HG02642 (cell line): ENCODE measurements around the gene VWA5B1.
"Not testable (repeated sequence)": the region's sequence is repeated elsewhere in the genome, so short reads cannot be mapped to it uniquely, and the experiment has no call there.

Experiments used
- ATAC-seq: cut with Tn5 transposase; IDR thresholded peaks from one replicate; pipeline ENCODE4 v1.9.1; 2021; ENCODE audit warnings: mild to moderate bottlenecking; ENCODE audit not compliant: unreplicated experiment, poor library complexity

VWA5B1 gene

GRCh38 chr1:20290624-20291597 is at the start of gene VWA5B1:
VWA5B1 (plus strand) TSS chr1:20290875; CDS start chr1:20310602, 19,727 bp downstream.
- no peak for ATAC-seq

- no peak for ATAC-seq
Observed at GRCh38 chr1:20242890-20243479, 47.7 kb upstream of the VWA5B1 start.

- ATAC-seq: no peak
Observed at GRCh38 chr1:20248971-20249612, 41.6 kb upstream of the VWA5B1 start.

- no peak for ATAC-seq
Observed at GRCh38 chr1:20250340-20250989, 40.2 kb upstream of the VWA5B1 start.

- ATAC-seq: no peak
Observed at GRCh38 chr1:20252587-20252986, 38.1 kb upstream of the VWA5B1 start.

- ATAC-seq: no peak
Observed at GRCh38 chr1:20255666-20256065, 35.0 kb upstream of the VWA5B1 start.

- ATAC-seq: no peak
Observed at GRCh38 chr1:20259646-20260045, 31.0 kb upstream of the VWA5B1 start.

GRCh38 chr1:20261095-20261494 is 29.6 kb upstream of the VWA5B1 start:
- no peak for ATAC-seq

GRCh38 chr1:20262810-20263534 is 27.7 kb upstream of the VWA5B1 start:
- ATAC-seq: no peak

GRCh38 chr1:20265250-20265649 is 25.4 kb upstream of the VWA5B1 start:
- ATAC-seq: no peak

GRCh38 chr1:20266141-20266540 is 24.5 kb upstream of the VWA5B1 start:
- ATAC-seq: no peak

GRCh38 chr1:20266642-20267041 is 24.0 kb upstream of the VWA5B1 start:
- ATAC-seq: no peak

- ATAC-seq: no peak
Observed at GRCh38 chr1:20271498-20272400, 18.9 kb upstream of the VWA5B1 start.

GRCh38 chr1:20273716-20274115 is 17.0 kb upstream of the VWA5B1 start:
- not testable (repeated sequence) for ATAC-seq

GRCh38 chr1:20275319-20275925 is 15.3 kb upstream of the VWA5B1 start:
- no peak for ATAC-seq

GRCh38 chr1:20276485-20277159 is 14.1 kb upstream of the VWA5B1 start:
- ATAC-seq: no peak

GRCh38 chr1:20278692-20279130 is 12.0 kb upstream of the VWA5B1 start:
- no peak for ATAC-seq

- no peak for ATAC-seq
Observed at GRCh38 chr1:20279509-20279908, 11.2 kb upstream of the VWA5B1 start.
